ENCODE results near the gene SLX4IP. TPM values are rescaled to one million over a fixed set of nuclear protein-coding genes. Genes with fewer than 3 reads are reported as not detected.
"Not testable (repeated sequence)": the region's sequence is repeated elsewhere in the genome, so short reads cannot be mapped to it uniquely, and the experiment has no call there.

The SLX4IP gene
- total RNA-seq, 3 donors from 2014 or later: 3.8 to 4.7 (median 4.6) TPM

- H3K4me3 Mint-ChIP-seq: no peak overlapping the region
- H3K4me1 Mint-ChIP-seq (ENCODE audit: low read depth): peaks cover 16% of the 10 kb centered on the region
- H3K9me3 Mint-ChIP-seq: no peaks in the 10 kb centered on the region
- H3K27me3 Mint-ChIP-seq (ENCODE audit: low read depth): no peaks in the 10 kb centered on the region
- H3K36me3 Mint-ChIP-seq (ENCODE audit: insufficient read depth): peaks cover 32% of the 10 kb centered on the region
- DNase-seq (no peak), ATAC-seq (no peak)
Observed at GRCh38 chr20:10573273-10573950, 138.3 kb downstream of the SLX4IP start.

- no peak overlapping the region for H3K4me3 Mint-ChIP-seq
- peaks cover 20% of the 10 kb centered on the region for H3K4me1 Mint-ChIP-seq (ENCODE audit: low read depth)
- H3K36me3 Mint-ChIP-seq (ENCODE audit: insufficient read depth): peaks cover 28% of the 10 kb centered on the region
- no peaks in the 10 kb centered on the region for H3K27me3 Mint-ChIP-seq (ENCODE audit: low read depth)
- no peaks in the 10 kb centered on the region for H3K9me3 Mint-ChIP-seq
- ATAC-seq: no peak
- DNase-seq: no peak
Observed at GRCh38 chr20:10573951-10574339, 138.8 kb downstream of the SLX4IP start.

- H3K36me3 Mint-ChIP-seq (ENCODE audit: insufficient read depth): peaks cover 18% of the 10 kb centered on the region
- H3K27me3 Mint-ChIP-seq (ENCODE audit: low read depth): no peaks in the 10 kb centered on the region
- DNase-seq (no peak), ATAC-seq (no peak)
- peaks cover 12% of the 10 kb centered on the region for H3K4me1 Mint-ChIP-seq (ENCODE audit: low read depth)
- H3K9me3 Mint-ChIP-seq: no peaks in the 10 kb centered on the region
- no peak overlapping the region for H3K4me3 Mint-ChIP-seq
Observed at GRCh38 chr20:10576411-10577090, 141.4 kb downstream of the SLX4IP start.

GRCh38 chr20:10577648-10578047 lies 142.5 kb downstream of the SLX4IP start:
- Mint-ChIP-seq H3K9me3 (no peaks in the 10 kb centered on the region), H3K27me3 (ENCODE audit: low read depth) (no peaks in the 10 kb centered on the region), H3K36me3 (ENCODE audit: insufficient read depth) (peaks cover 16% of the 10 kb centered on the region), H3K4me3 (no peak overlapping the region), H3K4me1 (ENCODE audit: low read depth) (peaks cover 6% of the 10 kb centered on the region)
- DNase-seq: no peak
- no peak for ATAC-seq

GRCh38 chr20:10578607-10579006 lies 143.5 kb downstream of the SLX4IP start:
- H3K36me3 Mint-ChIP-seq (ENCODE audit: insufficient read depth): peaks cover 14% of the 10 kb centered on the region
- no peak for ATAC-seq
- H3K4me1 Mint-ChIP-seq (ENCODE audit: low read depth): peaks cover 6% of the 10 kb centered on the region

GRCh38 chr20:10579942-10580341 lies 144.8 kb downstream of the SLX4IP start:
- Mint-ChIP-seq H3K27me3 (ENCODE audit: low read depth) (no peaks in the 10 kb centered on the region), H3K9me3 (no peaks in the 10 kb centered on the region), H3K4me1 (ENCODE audit: low read depth) (peaks cover 6% of the 10 kb centered on the region), H3K36me3 (ENCODE audit: insufficient read depth) (peaks cover 10% of the 10 kb centered on the region), H3K4me3 (no peak overlapping the region)
- no peak for DNase-seq
- ATAC-seq: no peak

More at GRCh38 chr20:10578607-10579006, 143.5 kb downstream of the SLX4IP start:
- H3K9me3 Mint-ChIP-seq: no peaks in the 10 kb centered on the region
- no peak for DNase-seq
- no peak overlapping the region for H3K4me3 Mint-ChIP-seq
- H3K27me3 Mint-ChIP-seq (ENCODE audit: low read depth): no peaks in the 10 kb centered on the region

- Mint-ChIP-seq H3K9me3 (no peaks in the 10 kb centered on the region), H3K4me3 (no peak overlapping the region), H3K27me3 (ENCODE audit: low read depth) (no peaks in the 10 kb centered on the region), H3K36me3 (ENCODE audit: insufficient read depth) (peaks cover 5% of the 10 kb centered on the region), H3K4me1 (ENCODE audit: low read depth) (peaks cover 6% of the 10 kb centered on the region)
- DNase-seq (no peak), ATAC-seq (no peak)
Observed at GRCh38 chr20:10580700-10581099, 145.6 kb downstream of the SLX4IP start.

GRCh38 chr20:10581823-10582222 lies 146.7 kb downstream of the SLX4IP start:
- H3K27me3 Mint-ChIP-seq (ENCODE audit: low read depth): no peaks in the 10 kb centered on the region
- H3K4me3 Mint-ChIP-seq: no peak overlapping the region
- ATAC-seq (no peak), DNase-seq (no peak)
- H3K36me3 Mint-ChIP-seq (ENCODE audit: insufficient read depth): peaks cover 4% of the 10 kb centered on the region
- peaks cover 6% of the 10 kb centered on the region for H3K4me1 Mint-ChIP-seq (ENCODE audit: low read depth)
- no peaks in the 10 kb centered on the region for H3K9me3 Mint-ChIP-seq

GRCh38 chr20:10584371-10584770 lies 149.3 kb downstream of the SLX4IP start:
- Mint-ChIP-seq H3K27me3 (ENCODE audit: low read depth) (no peaks in the 10 kb centered on the region), H3K4me3 (no peak overlapping the region), H3K36me3 (ENCODE audit: insufficient read depth) (peaks cover 4% of the 10 kb centered on the region), H3K4me1 (ENCODE audit: low read depth) (no peaks in the 10 kb centered on the region), H3K9me3 (no peaks in the 10 kb centered on the region)
- DNase-seq (no peak), ATAC-seq (no peak)

GRCh38 chr20:10585308-10585707 lies 150.2 kb downstream of the SLX4IP start:
- ATAC-seq: no peak
- peaks cover 4% of the 10 kb centered on the region for H3K36me3 Mint-ChIP-seq (ENCODE audit: insufficient read depth)
- H3K4me3 Mint-ChIP-seq: no peak overlapping the region
- no peak for DNase-seq
- H3K4me1 Mint-ChIP-seq (ENCODE audit: low read depth): no peaks in the 10 kb centered on the region
- H3K9me3 Mint-ChIP-seq: no peaks in the 10 kb centered on the region
- no peaks in the 10 kb centered on the region for H3K27me3 Mint-ChIP-seq (ENCODE audit: low read depth)

GRCh38 chr20:10586296-10586695 lies 151.2 kb downstream of the SLX4IP start:
- H3K27me3 Mint-ChIP-seq (ENCODE audit: low read depth): no peaks in the 10 kb centered on the region
- no peak for ATAC-seq
- DNase-seq: no peak
- peaks cover 4% of the 10 kb centered on the region for H3K36me3 Mint-ChIP-seq (ENCODE audit: insufficient read depth)
- no peaks in the 10 kb centered on the region for H3K9me3 Mint-ChIP-seq
- H3K4me1 Mint-ChIP-seq (ENCODE audit: low read depth): no peaks in the 10 kb centered on the region
- no peak overlapping the region for H3K4me3 Mint-ChIP-seq

- not testable (repeated sequence) for H3K27me3 Mint-ChIP-seq (ENCODE audit: low read depth); H3K4me3 Mint-ChIP-seq; DNase-seq; H3K36me3 Mint-ChIP-seq (ENCODE audit: insufficient read depth); H3K4me1 Mint-ChIP-seq (ENCODE audit: low read depth); H3K9me3 Mint-ChIP-seq; ATAC-seq
Observed at GRCh38 chr20:10590446-10590845, 155.3 kb downstream of the SLX4IP start.

- no peaks in the 10 kb centered on the region for H3K36me3 Mint-ChIP-seq (ENCODE audit: insufficient read depth)
- H3K4me1 Mint-ChIP-seq (ENCODE audit: low read depth): no peaks in the 10 kb centered on the region
- no peaks in the 10 kb centered on the region for H3K27me3 Mint-ChIP-seq (ENCODE audit: low read depth)
- no peak for DNase-seq
- H3K9me3 Mint-ChIP-seq: no peaks in the 10 kb centered on the region
- H3K4me3 Mint-ChIP-seq: no peak overlapping the region
- ATAC-seq: no peak
Observed at GRCh38 chr20:10590950-10591671, 156.0 kb downstream of the SLX4IP start.

- Mint-ChIP-seq H3K27me3 (ENCODE audit: low read depth) (no peaks in the 10 kb centered on the region), H3K4me1 (ENCODE audit: low read depth) (no peaks in the 10 kb centered on the region), H3K4me3 (no peak overlapping the region), H3K36me3 (ENCODE audit: insufficient read depth) (peaks cover under 1% of the 10 kb centered on the region), H3K9me3 (no peaks in the 10 kb centered on the region)
- no peak for DNase-seq
- no peak for ATAC-seq
Observed at GRCh38 chr20:10591946-10592521, 156.9 kb downstream of the SLX4IP start.

Data from activated T-cell treated with anti-CD3 and anti-CD28 coated beads, Interleukin-2, amount 50 U/mL, for 4 hours (primary cell).